Gastrocnemius medialis (tissue), 4 donors: ENCODE data around the gene PSMC5. TPM values are rescaled to one million over a fixed set of nuclear protein-coding genes. Genes with fewer than 3 reads are reported as not detected.

Experiments
- ATAC-seq, 2 donors: fragments of 150-250 bp; one replicate each; pipeline ENCODE4 v1.9.1; 2016
- DNase-seq, 2 donors: peaks; one replicate each; pipeline ENCODE4 v3.0.0-alpha.2; 2019
- H3K27ac ChIP-seq, 4 donors: fragments of 200-600 bp; sonication (generic); 1 replicate in 1 of 4; 2 replicates in 3 of 4; pipeline ENCODE4 v1.5.1; 2016 to 2018; ENCODE audit warnings: mild to moderate bottlenecking in 2 of 4, moderate library complexity in 1 of 4
- H3K27me3 ChIP-seq, 3 donors: fragments of 200-600 bp; sonication (generic) in 2 of 3; 1 replicate in 1 of 3; 2 replicates in 2 of 3; pipeline versions ENCODE4 v1.5.1 to v1.6.0; 2016 to 2019; ENCODE audit warnings: mild to moderate bottlenecking in 1 of 3, moderate library complexity in 1 of 3
- H3K36me3 ChIP-seq, 2 donors: fragments of 200-600 bp; sonication (generic) in 1 of 2; one replicate each; pipeline ENCODE4 v1.5.1; 2017 to 2018
- H3K4me1 ChIP-seq, 2 donors: fragments of 200-600 bp; sonication (generic) in 1 of 2; one replicate each; pipeline ENCODE4 v1.5.1; 2016 to 2017; ENCODE audit warnings: mild to moderate bottlenecking in 2 of 2
- H3K4me3 ChIP-seq, 4 donors: fragments of 200-600 bp; sonication (generic) in 3 of 4; 1 replicate in 1 of 4; 2 replicates in 3 of 4; pipeline ENCODE4 v1.5.1; 2016 to 2019; ENCODE audit warnings: mild to moderate bottlenecking in 2 of 4
- H3K9me3 ChIP-seq, 3 donors: fragments of 200-600 bp; sonication (generic) in 2 of 3; 1 replicate in 1 of 3; 2 replicates in 2 of 3; pipeline ENCODE4 v1.5.1; 2016 to 2019
- POLR2A ChIP-seq, 2 donors: fragments of 450-650 bp; IDR thresholded peaks; one replicate each; pipeline ENCODE4 v1.6.1; 2017; ENCODE audit warnings: antibody characterized with exemption in 2 of 2, mild to moderate bottlenecking in 2 of 2, moderate library complexity in 2 of 2
- in situ Hi-C, 4 donors: fragments of 200-750 bp; cut with MboI; loops; one replicate each; pipeline versions ENCODE4 v1.15.0 to v1.8.0; 2017; ENCODE audit warnings: low sequenced_read_pairs in 4 of 4
- intact Hi-C: fragments of 100-400 bp; cut with DNase I; formaldehyde crosslinking; loops from one replicate; pipeline ENCODE4 v1.15.1; 2023; ENCODE audit warnings: low total_unique reads
- total RNA-seq, 4 donors: library from RNA; depleted of rRNA; stranded (reverse); fragments of >200 nt; gene quantifications; one replicate each; pipeline versions ENCODE4 v1.1.0 to v1.2.3, GENCODE V29; 2016
- TF ChIP-seq, protein P1 (sequence below), 5 experiments: fragments of 450-650 bp in 3 of 5; fragments of 200-600 bp in 2 of 5; sonication (generic) in 2 of 5; IDR thresholded peaks in 4 of 5; conservative IDR thresholded peaks in 1 of 5; 1 replicate in 4 of 5; 2 replicates in 1 of 5; pipeline ENCODE4 v1.5.1; 2016 to 2019; ENCODE audit warnings: antibody characterized with exemption in 5 of 5, mild to moderate bottlenecking in 3 of 5, moderate library complexity in 3 of 5

PSMC5 gene
- total RNA-seq, 4 donors from 2014 or later, result 103 to 153 (median 123) TPM

DNA sequence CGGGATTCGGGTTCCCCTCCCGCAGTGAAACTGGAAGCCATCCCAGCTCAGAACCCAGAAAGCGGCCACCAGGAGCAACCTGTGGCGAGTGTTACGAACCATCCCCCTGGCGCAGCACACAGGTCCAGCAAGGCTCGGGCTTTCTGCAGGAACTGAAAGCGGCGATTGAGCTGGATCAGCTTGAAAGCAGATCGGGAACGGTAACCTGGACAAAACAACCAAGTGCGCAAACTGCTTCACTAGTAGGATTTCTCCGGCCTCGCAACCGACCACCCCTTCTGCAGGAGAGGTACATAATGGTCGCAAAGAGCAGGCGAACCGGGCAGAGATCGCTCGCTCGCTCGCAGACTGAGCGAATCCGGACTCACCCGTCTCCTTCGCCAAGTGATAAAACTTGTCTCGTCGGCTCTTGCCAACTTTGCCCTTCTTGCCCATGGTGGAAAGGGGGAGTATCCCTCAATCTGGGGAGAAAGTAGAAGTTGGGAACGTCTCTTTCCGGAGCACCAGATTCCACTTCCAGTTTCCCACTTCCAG lies 696 bp upstream of the PSMC5 start:
- ATAC-seq (peak; percentile 1 to 5), DNase-seq (no peak)
- peaks cover 26 to 33% of the 10 kb centered on the region in 2 donors for H3K4me1 ChIP-seq
- TF ChIP-seq, protein P1, sequence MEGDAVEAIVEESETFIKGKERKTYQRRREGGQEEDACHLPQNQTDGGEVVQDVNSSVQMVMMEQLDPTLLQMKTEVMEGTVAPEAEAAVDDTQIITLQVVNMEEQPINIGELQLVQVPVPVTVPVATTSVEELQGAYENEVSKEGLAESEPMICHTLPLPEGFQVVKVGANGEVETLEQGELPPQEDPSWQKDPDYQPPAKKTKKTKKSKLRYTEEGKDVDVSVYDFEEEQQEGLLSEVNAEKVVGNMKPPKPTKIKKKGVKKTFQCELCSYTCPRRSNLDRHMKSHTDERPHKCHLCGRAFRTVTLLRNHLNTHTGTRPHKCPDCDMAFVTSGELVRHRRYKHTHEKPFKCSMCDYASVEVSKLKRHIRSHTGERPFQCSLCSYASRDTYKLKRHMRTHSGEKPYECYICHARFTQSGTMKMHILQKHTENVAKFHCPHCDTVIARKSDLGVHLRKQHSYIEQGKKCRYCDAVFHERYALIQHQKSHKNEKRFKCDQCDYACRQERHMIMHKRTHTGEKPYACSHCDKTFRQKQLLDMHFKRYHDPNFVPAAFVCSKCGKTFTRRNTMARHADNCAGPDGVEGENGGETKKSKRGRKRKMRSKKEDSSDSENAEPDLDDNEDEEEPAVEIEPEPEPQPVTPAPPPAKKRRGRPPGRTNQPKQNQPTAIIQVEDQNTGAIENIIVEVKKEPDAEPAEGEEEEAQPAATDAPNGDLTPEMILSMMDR (IDR thresholded peaks at IDR 0.05 in 4 of 5, conservative IDR thresholded peaks at IDR 0.05 in 1 of 5), result no peak
- no peak for TF ChIP-seq POLR2A (IDR thresholded peaks at IDR 0.05)
- intact Hi-C loops, result loop anchor here (1.0 to 10.0 kb wide), 3 partner anchors 17 to 678 kb away; partner anchors contain the start of genes CCDC47, CEP95 and DDX5
- H3K27me3 ChIP-seq, result no peaks in the 10 kb centered on the region
- H3K4me3 ChIP-seq, result peak overlapping the region; percentile 84 to 89 (median 86)
- H3K9me3 ChIP-seq, result no peaks in the 10 kb centered on the region
- H3K27ac ChIP-seq, result peak overlapping the region; percentile 92 to 95 (median 94)
- peaks cover 5 to 70% of the 10 kb centered on the region in 2 donors for H3K36me3 ChIP-seq
- in situ Hi-C loops, result loop anchor here in 2 of 4 donors (25.0 kb wide), 2 partner anchors 389 to 686 kb away; partner anchors contain the start of genes CEP95 (in 1 of the 2), CYB561 (in 1 of the 2) and DDX5 (in 1 of the 2)

DNA sequence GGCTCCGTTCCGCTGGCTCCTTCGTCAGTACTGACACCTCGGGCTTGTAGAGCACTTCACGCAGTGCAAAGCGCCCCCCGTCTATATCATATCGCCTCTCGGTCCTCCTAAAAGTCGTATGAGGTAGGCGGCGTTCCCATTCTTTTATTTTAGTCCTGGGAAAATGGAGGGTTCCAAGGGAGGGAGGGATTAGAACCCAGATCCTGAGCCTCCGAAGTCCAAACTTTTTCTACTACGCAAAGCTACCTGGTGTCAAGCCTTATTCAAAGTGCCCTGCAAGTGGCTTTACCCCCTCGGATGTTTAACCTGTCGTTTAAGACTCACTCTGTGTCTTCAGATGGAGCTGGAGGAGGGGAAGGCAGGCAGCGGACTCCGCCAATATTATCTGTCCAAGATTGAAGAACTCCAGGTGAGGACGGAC lies 580 bp downstream of the PSMC5 start:
- ATAC-seq (no peak), DNase-seq (no peak)
- Histone ChIP-seq H3K9me3 (no peaks in the 10 kb centered on the region), H3K4me1 (peaks cover 22 to 33% of the 10 kb centered on the region in 2 donors), H3K4me3 (peak overlapping the region; percentile 84 to 89 (median 86)), H3K27ac (peak overlapping the region; percentile 92 to 95 (median 94)), H3K27me3 (no peaks in the 10 kb centered on the region), H3K36me3 (peaks cover 5 to 70% of the 10 kb centered on the region in 2 donors)
- in situ Hi-C loops (loop anchor here in 2 of 4 donors (25.0 kb wide), 2 partner anchors 391 to 684 kb away; partner anchors contain the start of genes CEP95 (in 1 of the 2), CYB561 (in 1 of the 2) and DDX5 (in 1 of the 2)), intact Hi-C loops (loop anchor here (1.0 to 10.0 kb wide), 4 partner anchors 10 to 677 kb away; partner anchors contain the start of genes CCDC47, CEP95 and DDX5)
- TF ChIP-seq POLR2A (IDR thresholded peaks at IDR 0.05), result no peak
- TF ChIP-seq, protein P1 (IDR thresholded peaks at IDR 0.05 in 4 of 5, conservative IDR thresholded peaks at IDR 0.05 in 1 of 5), result no peak

DNA sequence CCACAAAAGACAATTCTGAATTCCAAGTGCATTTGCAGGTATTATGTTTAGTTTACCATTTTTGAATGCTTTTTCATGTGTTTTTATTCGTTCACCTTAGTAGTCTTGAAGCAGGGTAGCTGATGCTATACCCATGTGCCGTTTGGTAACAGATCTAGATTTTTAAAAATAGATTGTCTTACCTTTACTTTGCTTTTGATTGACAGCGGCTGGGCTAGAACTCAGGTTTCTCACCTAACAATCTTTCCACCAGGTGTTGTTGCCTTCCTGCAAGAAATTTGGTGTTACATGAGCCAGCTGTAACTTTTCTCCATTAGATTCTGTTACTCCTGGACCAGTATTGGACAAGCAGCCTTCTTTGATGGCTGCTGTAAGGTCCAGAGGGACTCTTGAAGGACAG lies 1.7 kb downstream of the PSMC5 start:
- intact Hi-C loops (loop anchor here (1.0 to 10.0 kb wide), 2 partner anchors 9 to 676 kb away; partner anchors contain the start of genes CEP95 and DDX5), in situ Hi-C loops (loop anchor here in 2 of 4 donors (25.0 kb wide), 2 partner anchors 392 to 683 kb away; partner anchors contain the start of genes CEP95 (in 1 of the 2), CYB561 (in 1 of the 2) and DDX5 (in 1 of the 2))
- H3K4me1 ChIP-seq, result peaks cover 26 to 41% of the 10 kb centered on the region in 2 donors
- H3K27me3 ChIP-seq, result no peaks in the 10 kb centered on the region
- DNase-seq, result no peak
- peaks cover under 1 to 70% of the 10 kb centered on the region in 2 donors for H3K36me3 ChIP-seq
- H3K27ac ChIP-seq, result peak overlapping the region; percentile 92 to 95 (median 94)
- TF ChIP-seq POLR2A (IDR thresholded peaks at IDR 0.05), result no peak
- TF ChIP-seq, protein P1 (IDR thresholded peaks at IDR 0.05 in 4 of 5, conservative IDR thresholded peaks at IDR 0.05 in 1 of 5), result no peak
- H3K4me3 ChIP-seq, result peak overlapping the region in 3 of 4 donors; percentile 12 to 89 (median 85)
- ATAC-seq, result no peak
- no peaks in the 10 kb centered on the region for H3K9me3 ChIP-seq

DNA sequence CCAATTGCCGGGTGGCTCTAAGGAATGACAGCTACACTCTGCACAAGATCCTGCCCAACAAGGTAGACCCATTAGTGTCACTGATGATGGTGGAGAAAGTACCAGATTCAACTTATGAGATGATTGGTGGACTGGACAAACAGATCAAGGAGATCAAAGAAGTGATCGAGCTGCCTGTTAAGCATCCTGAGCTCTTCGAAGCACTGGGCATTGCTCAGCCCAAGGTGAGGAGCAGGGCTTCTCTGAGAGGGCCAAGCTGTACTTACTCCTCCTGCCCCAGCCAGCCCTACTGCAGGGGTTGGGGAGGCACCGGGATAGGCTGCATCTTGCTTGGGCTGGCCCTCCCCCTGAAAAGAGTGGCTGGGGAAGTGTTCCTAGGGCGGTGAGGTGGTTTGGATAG lies 3.0 kb downstream of the PSMC5 start:
- TF ChIP-seq, protein P1 (IDR thresholded peaks at IDR 0.05 in 4 of 5, conservative IDR thresholded peaks at IDR 0.05 in 1 of 5), result no peak
- no peak for TF ChIP-seq POLR2A (IDR thresholded peaks at IDR 0.05)
- DNase-seq (no peak), ATAC-seq (no peak)
- intact Hi-C loops, result no loop called here
- in situ Hi-C loops, result loop anchor here in 2 of 4 donors (25.0 kb wide), 2 partner anchors 393 to 682 kb away; partner anchors contain the start of genes CEP95 (in 1 of the 2), CYB561 (in 1 of the 2) and DDX5 (in 1 of the 2)
- no peak overlapping the region for H3K4me3 ChIP-seq
- H3K27me3 ChIP-seq, result no peaks in the 10 kb centered on the region
- no peaks in the 10 kb centered on the region for H3K9me3 ChIP-seq
- peaks cover 36 to 48% of the 10 kb centered on the region in 2 donors for H3K4me1 ChIP-seq
- H3K36me3 ChIP-seq, result peaks cover 0 to 69% of the 10 kb centered on the region in 2 donors
- peak overlapping the region in 1 of 4 donors; percentile 92 for H3K27ac ChIP-seq
